Testis (tissue), 3 donors: ENCODE measurements around the gene TMEM63A. TPM values are rescaled to one million over a fixed set of nuclear protein-coding genes. Genes with fewer than 3 reads are reported as not detected.

Source experiments
- DNase-seq: peaks from one replicate; pipeline ENCODE4 v3.0.0-alpha.2; 2019
- H3K27ac ChIP-seq, 2 donors: fragments of 200-600 bp; sonication (generic); one replicate each; pipeline ENCODE4 v1.5.1; 2019
- H3K27me3 ChIP-seq: fragments of 200-600 bp; sonication (generic); one replicate; pipeline ENCODE4 v1.5.1; 2019
- H3K36me3 ChIP-seq: fragments of 200-600 bp; sonication (generic); one replicate; pipeline ENCODE4 v1.5.1; 2017; ENCODE audit warnings: low read depth; ENCODE audit errors: missing control alignments
- H3K4me1 ChIP-seq: fragments of 200-600 bp; sonication (generic); one replicate; pipeline ENCODE4 v1.5.1; 2019
- H3K4me3 ChIP-seq, 2 donors: fragments of 200-600 bp; sonication (generic); one replicate each; pipeline ENCODE4 v1.5.1; 2017 to 2019
- H3K9me3 ChIP-seq: fragments of 200-600 bp; sonication (generic); one replicate; pipeline ENCODE4 v1.5.1; 2017
- POLR2A ChIP-seq: fragments of 450-650 bp; IDR thresholded peaks from one replicate; pipeline ENCODE4 v1.6.1; 2017; ENCODE audit warnings: antibody characterized with exemption, mild to moderate bottlenecking, moderate library complexity
- WGBS, 2 donors: methylation state at CpG; one replicate each; pipeline ENCODE4 v1.1.5; 2018; 5-methylcytosine and 5-hydroxymethylcytosine counted together
- intact Hi-C: fragments of 100-400 bp; cut with DNase I; formaldehyde crosslinking; loops from one replicate; pipeline ENCODE4 v1.15.1; 2023; ENCODE audit warnings: low total_unique reads
- polyA plus RNA-seq: library from polyadenylated mRNA; stranded (reverse); fragments of 350-450 nt; fragmentation: Illumina TruSeq; extraction: RNeasy Lipid Tissue Mini Kit (QIAGEN cat#74804); gene quantifications from one replicate; pipeline ENCODE4 v1.2.3, GENCODE V29; 2014; ENCODE audit warnings: low read depth, low replicate concordance; ENCODE audit not compliant: insufficient read depth
- total RNA-seq, 2 donors: library from RNA; depleted of rRNA; stranded (reverse); fragments of >200 nt; gene quantifications; one replicate each; pipeline ENCODE4 v1.2.3, GENCODE V29; 2016
- TF ChIP-seq, protein P1 (sequence below), 3 experiments: fragments of 450-650 bp in 2 of 3; fragments of 200-600 bp in 1 of 3; sonication (generic) in 1 of 3; IDR thresholded peaks; one replicate each; pipeline ENCODE4 v1.5.1; 2016 to 2019; ENCODE audit warnings: antibody characterized with exemption in 3 of 3, mild to moderate bottlenecking in 2 of 3, moderate library complexity in 1 of 3

TMEM63A gene
- total and polyA plus RNA-seq, 3 donors from 2014 or later: 13.6 to 51.7 (median 46.9) TPM

DNA sequence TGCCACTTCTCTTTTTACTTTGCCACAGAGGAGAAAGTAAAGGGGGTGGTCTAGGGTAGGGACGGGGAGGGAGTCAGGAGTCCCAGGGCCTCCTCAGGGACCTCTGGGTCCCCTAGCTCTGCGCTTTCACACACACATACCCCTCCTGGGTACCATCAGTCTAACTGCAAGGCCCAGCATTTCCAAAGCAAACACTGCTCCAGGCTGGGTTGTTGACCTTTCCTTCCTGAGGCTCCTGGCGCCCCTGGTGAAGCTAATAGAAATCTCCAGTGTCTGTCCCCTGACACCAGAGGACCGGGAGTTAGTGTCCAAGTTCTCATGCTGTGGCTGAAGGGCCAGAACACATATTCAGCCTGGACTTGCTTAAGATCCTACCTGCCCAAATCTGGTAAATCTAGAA, 3.9 kb downstream of the TMEM63A start:
- Histone ChIP-seq H3K27me3 (no peaks in the 10 kb centered on the region), H3K4me1 (peaks cover 39% of the 10 kb centered on the region)

GRCh38 chr1:225877580-225877979, 4.6 kb downstream of the TMEM63A start:
- peak overlapping the region in 1 of 2 donors; percentile 44 for H3K27ac ChIP-seq
- H3K4me1 ChIP-seq: peaks cover 36% of the 10 kb centered on the region
- no peaks in the 10 kb centered on the region for H3K9me3 ChIP-seq
- no peak overlapping the region for H3K4me3 ChIP-seq
- intact Hi-C loops: no loop called here
- DNase-seq: peak; percentile 87
- WGBS, 2 donors: 39 to 53% methylated on average over 8 to 10 of the region's 10 CpGs
- no peaks in the 10 kb centered on the region for H3K36me3 ChIP-seq
- H3K27me3 ChIP-seq: no peaks in the 10 kb centered on the region
- TF ChIP-seq, protein P1, sequence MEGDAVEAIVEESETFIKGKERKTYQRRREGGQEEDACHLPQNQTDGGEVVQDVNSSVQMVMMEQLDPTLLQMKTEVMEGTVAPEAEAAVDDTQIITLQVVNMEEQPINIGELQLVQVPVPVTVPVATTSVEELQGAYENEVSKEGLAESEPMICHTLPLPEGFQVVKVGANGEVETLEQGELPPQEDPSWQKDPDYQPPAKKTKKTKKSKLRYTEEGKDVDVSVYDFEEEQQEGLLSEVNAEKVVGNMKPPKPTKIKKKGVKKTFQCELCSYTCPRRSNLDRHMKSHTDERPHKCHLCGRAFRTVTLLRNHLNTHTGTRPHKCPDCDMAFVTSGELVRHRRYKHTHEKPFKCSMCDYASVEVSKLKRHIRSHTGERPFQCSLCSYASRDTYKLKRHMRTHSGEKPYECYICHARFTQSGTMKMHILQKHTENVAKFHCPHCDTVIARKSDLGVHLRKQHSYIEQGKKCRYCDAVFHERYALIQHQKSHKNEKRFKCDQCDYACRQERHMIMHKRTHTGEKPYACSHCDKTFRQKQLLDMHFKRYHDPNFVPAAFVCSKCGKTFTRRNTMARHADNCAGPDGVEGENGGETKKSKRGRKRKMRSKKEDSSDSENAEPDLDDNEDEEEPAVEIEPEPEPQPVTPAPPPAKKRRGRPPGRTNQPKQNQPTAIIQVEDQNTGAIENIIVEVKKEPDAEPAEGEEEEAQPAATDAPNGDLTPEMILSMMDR (IDR thresholded peaks at IDR 0.05): peak in 2 of 3 experiments; percentile 27 to 37
- no peak for TF ChIP-seq POLR2A

More for the DNA sequence above, 3.9 kb downstream of the TMEM63A start:
- 67 to 87% methylated on average over 3 to 4 of the region's 4 CpGs for WGBS, 2 donors
- TF ChIP-seq, protein P1 (IDR thresholded peaks at IDR 0.05): no peak
- TF ChIP-seq POLR2A: no peak
- H3K27ac ChIP-seq: peak overlapping the region in 1 of 2 donors; percentile 44
- no peak overlapping the region for H3K4me3 ChIP-seq
- H3K9me3 ChIP-seq: no peaks in the 10 kb centered on the region
- no peak for DNase-seq
- intact Hi-C loops: no loop called here
- no peaks in the 10 kb centered on the region for H3K36me3 ChIP-seq

- Histone ChIP-seq H3K36me3 (no peaks in the 10 kb centered on the region), H3K27ac (peak overlapping the region in 1 of 2 donors; percentile 44), H3K9me3 (no peaks in the 10 kb centered on the region), H3K27me3 (no peaks in the 10 kb centered on the region), H3K4me1 (peaks cover 36% of the 10 kb centered on the region), H3K4me3 (no peak overlapping the region)
- intact Hi-C loops: no loop called here
- 74 to 84% methylated on average over 12 of the region's 12 CpGs for WGBS, 2 donors
- DNase-seq: no peak
- no peak for TF ChIP-seq POLR2A
- TF ChIP-seq, protein P1 (IDR thresholded peaks at IDR 0.05): no peak
Observed at GRCh38 chr1:225876900-225877510, 5.2 kb downstream of the TMEM63A start.

- no peak for DNase-seq
- no peaks in the 10 kb centered on the region for H3K36me3 ChIP-seq
- H3K27ac ChIP-seq: no peak overlapping the region
- 96 to 97% methylated on average over 3 to 12 of the region's 12 CpGs for WGBS, 2 donors
- intact Hi-C loops: no loop called here
- H3K4me1 ChIP-seq: peaks cover 25% of the 10 kb centered on the region
- TF ChIP-seq, protein P1 (IDR thresholded peaks at IDR 0.05): no peak
- no peak for TF ChIP-seq POLR2A
- H3K9me3 ChIP-seq: no peaks in the 10 kb centered on the region
- H3K4me3 ChIP-seq: no peak overlapping the region
- H3K27me3 ChIP-seq: no peaks in the 10 kb centered on the region
Observed at GRCh38 chr1:225875044-225875815, 7.0 kb downstream of the TMEM63A start.
